GM19468 (cell line): Measurements from ENCODE around the gene PICK1.
"Not testable (repeated sequence)": the region's sequence is repeated elsewhere in the genome, so short reads cannot be mapped to it uniquely, and the experiment has no call there.

ENCODE experiments used
- ATAC-seq: cut with Tn5 transposase; IDR thresholded peaks from one replicate; pipeline ENCODE4 v1.9.1; 2021; ENCODE audit warnings: mild to moderate bottlenecking, moderate library complexity, moderate number of reproducible peaks; ENCODE audit not compliant: unreplicated experiment; ENCODE audit errors: extremely low read depth

The PICK1 gene

GRCh38 chr22:38110008-38110862, 53.0 kb downstream of the PICK1 start, which contains the start of gene BAIAP2L2:
TSS of gene BAIAP2L2 (minus strand) at chr22:38110684. CDS start at chr22:38110525, 159 bp downstream.
- no peak for ATAC-seq

- ATAC-seq: no peak
These were observed 54.0 kb downstream of the PICK1 start for GRCh38 chr22:38110863-38111852.

- no peak for ATAC-seq
These were observed 54.7 kb downstream of the PICK1 start for GRCh38 chr22:38111925-38112355.

- ATAC-seq: no peak
These were observed 55.2 kb downstream of the PICK1 start for GRCh38 chr22:38112381-38112780.

- ATAC-seq: no peak
These were observed 57.5 kb downstream of the PICK1 start for GRCh38 chr22:38114484-38115398.

GRCh38 chr22:38115423-38116205, 58.4 kb downstream of the PICK1 start:
- no peak for ATAC-seq

GRCh38 chr22:38117556-38117955, 60.4 kb downstream of the PICK1 start:
- not testable (repeated sequence) for ATAC-seq

- no peak for ATAC-seq
These were observed 61.0 kb downstream of the PICK1 start for GRCh38 chr22:38118182-38118581.

GRCh38 chr22:38118747-38119146, 61.5 kb downstream of the PICK1 start:
- not testable (repeated sequence) for ATAC-seq

GRCh38 chr22:38120359-38121110, 63.3 kb downstream of the PICK1 start:
- ATAC-seq: no peak

- no peak for ATAC-seq
These were observed 65.4 kb downstream of the PICK1 start for GRCh38 chr22:38122616-38123015.

GRCh38 chr22:38124236-38124974, 67.2 kb downstream of the PICK1 start:
- ATAC-seq: no peak

GRCh38 chr22:38125038-38125610, 67.9 kb downstream of the PICK1 start:
- no peak for ATAC-seq
